Measurements from ENCODE around the gene PIEZO1.

The PIEZO1 gene

GRCh38 chr16:88812513-88813268 is 27.7 kb upstream of the PIEZO1 start:
- CTCF ChIA-PET = interaction anchor here (0.9 to 6.7 kb wide), 7 partner anchors 8 to 355 kb away, joined by 3 to 37 read pairs (median 9); partner anchors contain the start of genes GALNS and TRAPPC2L
- POLR2A ChIA-PET = interaction anchor here (1.3 kb wide), 1 partner anchor 380 kb away, joined by 3 read pairs; no protein-coding TSS in a partner anchor
- TF ChIP-seq CTCF (IDR thresholded peaks at IDR 0.05; ENCODE audit: control extremely low read depth, extremely low read depth, low read depth, missing control alignments) = no peak
- DNase-seq (ENCODE audit: extremely low spot score) = no peak

- DNase-seq (ENCODE audit: extremely low spot score) = peak; percentile 98
- POLR2A ChIA-PET = interaction anchor here (0.5 to 1.3 kb wide), 3 partner anchors 43 to 381 kb away, joined by 3 to 5 read pairs (median 3); no protein-coding TSS in a partner anchor
- CTCF ChIA-PET = interaction anchor here (0.9 to 6.7 kb wide), 8 partner anchors 9 to 356 kb away, joined by 3 to 37 read pairs (median 10); partner anchors contain the start of genes GALNS and TRAPPC2L
- TF ChIP-seq CTCF (IDR thresholded peaks at IDR 0.05; ENCODE audit: control extremely low read depth, extremely low read depth, low read depth, missing control alignments) = peak; percentile 57
These were observed 26.9 kb upstream of the PIEZO1 start, which contains the start of gene APRT for GRCh38 chr16:88811769-88812512. APRT (minus strand) TSS chr16:88811928; CDS start chr16:88811899, 29 bp downstream.

GRCh38 chr16:88810912-88811768 is 26.1 kb upstream of the PIEZO1 start:
- POLR2A ChIA-PET = interaction anchor here (0.5 to 1.3 kb wide), 4 partner anchors 28 to 381 kb away, joined by 3 to 5 read pairs (median 3); no protein-coding TSS in a partner anchor
- CTCF ChIA-PET = interaction anchor here (0.9 to 6.7 kb wide), 9 partner anchors 10 to 356 kb away, joined by 3 to 37 read pairs (median 9); partner anchors contain the start of genes GALNS and TRAPPC2L
- DNase-seq (ENCODE audit: extremely low spot score) = peak; percentile 81

GRCh38 chr16:88810166-88810911 is 25.3 kb upstream of the PIEZO1 start:
- CTCF ChIA-PET = interaction anchor here (0.9 to 6.7 kb wide), 8 partner anchors 10 to 357 kb away, joined by 3 to 37 read pairs (median 10); partner anchors contain the start of genes GALNS and TRAPPC2L
- no peak for TF ChIP-seq CTCF (IDR thresholded peaks at IDR 0.05; ENCODE audit: control extremely low read depth, extremely low read depth, low read depth, missing control alignments)
- POLR2A ChIA-PET = interaction anchor here (0.8 to 1.2 kb wide), 2 partner anchors 27 to 45 kb away, joined by 3 read pairs; no protein-coding TSS in a partner anchor
- no peak for DNase-seq (ENCODE audit: extremely low spot score)

More at GRCh38 chr16:88810912-88811768, 26.1 kb upstream of the PIEZO1 start:
- no peak for TF ChIP-seq CTCF (IDR thresholded peaks at IDR 0.05; ENCODE audit: control extremely low read depth, extremely low read depth, low read depth, missing control alignments)

GRCh38 chr16:88809676-88810165 is 24.7 kb upstream of the PIEZO1 start:
- no peak for TF ChIP-seq CTCF (IDR thresholded peaks at IDR 0.05; ENCODE audit: control extremely low read depth, extremely low read depth, low read depth, missing control alignments)
- ChIA-PET POLR2A (interaction anchor here (0.6 kb wide), 1 partner anchor 725 kb away, joined by 6 read pairs; no protein-coding TSS in a partner anchor), CTCF (interaction anchor here (0.9 to 6.7 kb wide), 9 partner anchors 10 to 358 kb away, joined by 3 to 37 read pairs (median 4); partner anchors contain the start of genes GALNS and TRAPPC2L)
- DNase-seq (ENCODE audit: extremely low spot score) = no peak

Data from GM10248 (cell line).